ENCODE data around the gene KAT2A.

- TF ChIP-seq CTCF (IDR thresholded peaks at IDR 0.05) (no peak), POLR2A (IDR thresholded peaks at IDR 0.05) (no peak)
Measured at GRCh38 chr17:42155614-42156045, 34.5 kb upstream of the KAT2A start.
